Panc1 (cell line): ENCODE results near the gene MYRFL. TPM values are rescaled to one million over a fixed set of nuclear protein-coding genes. Genes with fewer than 3 reads are reported as not detected.

Experiments used
- ATAC-seq: fragments of 200-7000 bp; cut with Tn5 transposase; 2 replicates; pipeline ENCODE4 v1.9.1; 2020; ENCODE audit warnings: mild to moderate bottlenecking, moderate library complexity
- BruUV-seq: library from RNA; stranded (reverse); fragments of 400-500 nt; replicated peaks from 2 replicates; lab custom pipeline; 2021; lab: Mats Ljungman, UMichigan
- CTCF ChIA-PET: fragments of 300-600 bp; sonication (Branson Sonifier 250); formaldehyde crosslinking; loops from one replicate; lab custom pipeline; 2022; ENCODE audit warnings: antibody characterized with exemption; lab: Charles Lee
- POLR2A ChIA-PET: fragments of 300-600 bp; sonication (Branson Sonifier 250); formaldehyde crosslinking; loops from one replicate; lab custom pipeline; 2022; ENCODE audit warnings: antibody characterized with exemption; lab: Charles Lee
- DNase-seq: peaks from one replicate; pipeline ENCODE4 v3.0.0-alpha.2; 2010; ENCODE audit warnings: low read depth, low spot score
- H3K27ac ChIP-seq: 2 replicates; pipeline ENCODE4 v1.5.1; 2011; ENCODE audit warnings: mild to moderate bottlenecking, low read length, inconsistent platforms
- H3K27me3 ChIP-seq: fragments of 200-500 bp; sonication (Bioruptor generic); 2 replicates; pipeline ENCODE4 v1.6.0; 2014; ENCODE audit warnings: low read length, inconsistent platforms; ENCODE audit not compliant: control insufficient read depth, insufficient read depth
- H3K36me3 ChIP-seq: fragments of 200-500 bp; sonication (Bioruptor generic); 2 replicates; pipeline ENCODE4 v1.5.1; 2014; ENCODE audit warnings: inconsistent platforms, mild to moderate bottlenecking, low read length, moderate library complexity; ENCODE audit not compliant: control insufficient read depth, insufficient read depth
- H3K4me1 ChIP-seq: 2 replicates; pipeline ENCODE4 v1.5.1; 2011; ENCODE audit warnings: inconsistent platforms, mild to moderate bottlenecking, low read length, moderate library complexity; ENCODE audit not compliant: control insufficient read depth, insufficient read depth
- H3K4me3 ChIP-seq, 2 experiments: 2 replicates each; pipeline ENCODE4 v1.5.1; 2011 to 2012; ENCODE audit warnings: low read depth in 2 of 2, low read length in 2 of 2, mild to moderate bottlenecking in 2 of 2, inconsistent platforms in 1 of 2, moderate library complexity in 1 of 2
- H3K9me3 ChIP-seq: fragments of 200-500 bp; sonication (Bioruptor generic); 2 replicates; pipeline ENCODE4 v1.5.1; 2014; ENCODE audit warnings: low read depth, mild to moderate bottlenecking, inconsistent platforms, low read length, moderate library complexity; ENCODE audit not compliant: control insufficient read depth, insufficient read depth
- POLR2AphosphoS5 ChIP-seq: IDR thresholded peaks from 2 replicates; pipeline ENCODE4 v1.6.1; 2012; ENCODE audit warnings: mild to moderate bottlenecking, low read depth, low read length, moderate library complexity
- SIN3A ChIP-seq: IDR thresholded peaks from 2 replicates; pipeline ENCODE4 v1.6.1; 2012; ENCODE audit warnings: low read depth, mild to moderate bottlenecking, low read length, moderate library complexity, borderline replicate concordance; ENCODE audit not compliant: insufficient read depth
- TCF7L2 ChIP-seq: IDR thresholded peaks from 2 replicates; pipeline ENCODE4 v1.6.1; 2011; ENCODE audit warnings: mild to moderate bottlenecking, low read depth, low read length, inconsistent platforms
- in situ Hi-C: cut with HindIII; loops from 2 replicates; pipeline ENCODE4 v1.10.0; 2016; ENCODE audit warnings: low sequenced_read_pairs, low pct_unique_long_range_greater_than_20kb
- intact Hi-C: fragments of 100-400 bp; cut with micrococcal nuclease; formaldehyde crosslinking; loops from one replicate; pipeline ENCODE4 v1.10.0; 2022; ENCODE audit not compliant: unreplicated experiment
- total RNA-seq: library from RNA; stranded (reverse); gene quantifications from one replicate; pipeline ENCODE4 v1.2.1, GENCODE V29; 2021; ENCODE audit not compliant: unreplicated experiment
- TF ChIP-seq, protein P1 (sequence below), 2 experiments: IDR thresholded peaks; 2 replicates each; pipeline ENCODE4 v1.6.1; 2011 to 2012; ENCODE audit warnings: low read depth in 2 of 2, control low read depth in 1 of 2, low read length in 1 of 2, mild to moderate bottlenecking in 1 of 2, moderate library complexity in 1 of 2; ENCODE audit not compliant: insufficient read depth in 1 of 2
- TF ChIP-seq, protein P2 (sequence below): fragments of 450-650 bp; IDR thresholded peaks from 2 replicates; pipeline ENCODE4 v1.5.1; 2017; ENCODE audit warnings: mild to moderate bottlenecking

Gene MYRFL
- total RNA-seq, 1 experiment from 2014 or later = not detected

GRCh38 chr12:69988481-69989321 lies 163.7 kb downstream of the MYRFL start:
- in situ Hi-C loops = no loop called here
- Histone ChIP-seq H3K27me3 (no peaks in the 10 kb centered on the region), H3K27ac (no peak overlapping the region), H3K9me3 (no peaks in the 10 kb centered on the region), H3K4me3 (no peak overlapping the region), H3K36me3 (no peaks in the 10 kb centered on the region), H3K4me1 (no peaks in the 10 kb centered on the region)
- DNase-seq (no peak), ATAC-seq (no peak)
- intact Hi-C loops = no loop called here
- ChIA-PET POLR2A (no interaction called here), CTCF (no interaction called here)
- TF ChIP-seq, protein P1, sequence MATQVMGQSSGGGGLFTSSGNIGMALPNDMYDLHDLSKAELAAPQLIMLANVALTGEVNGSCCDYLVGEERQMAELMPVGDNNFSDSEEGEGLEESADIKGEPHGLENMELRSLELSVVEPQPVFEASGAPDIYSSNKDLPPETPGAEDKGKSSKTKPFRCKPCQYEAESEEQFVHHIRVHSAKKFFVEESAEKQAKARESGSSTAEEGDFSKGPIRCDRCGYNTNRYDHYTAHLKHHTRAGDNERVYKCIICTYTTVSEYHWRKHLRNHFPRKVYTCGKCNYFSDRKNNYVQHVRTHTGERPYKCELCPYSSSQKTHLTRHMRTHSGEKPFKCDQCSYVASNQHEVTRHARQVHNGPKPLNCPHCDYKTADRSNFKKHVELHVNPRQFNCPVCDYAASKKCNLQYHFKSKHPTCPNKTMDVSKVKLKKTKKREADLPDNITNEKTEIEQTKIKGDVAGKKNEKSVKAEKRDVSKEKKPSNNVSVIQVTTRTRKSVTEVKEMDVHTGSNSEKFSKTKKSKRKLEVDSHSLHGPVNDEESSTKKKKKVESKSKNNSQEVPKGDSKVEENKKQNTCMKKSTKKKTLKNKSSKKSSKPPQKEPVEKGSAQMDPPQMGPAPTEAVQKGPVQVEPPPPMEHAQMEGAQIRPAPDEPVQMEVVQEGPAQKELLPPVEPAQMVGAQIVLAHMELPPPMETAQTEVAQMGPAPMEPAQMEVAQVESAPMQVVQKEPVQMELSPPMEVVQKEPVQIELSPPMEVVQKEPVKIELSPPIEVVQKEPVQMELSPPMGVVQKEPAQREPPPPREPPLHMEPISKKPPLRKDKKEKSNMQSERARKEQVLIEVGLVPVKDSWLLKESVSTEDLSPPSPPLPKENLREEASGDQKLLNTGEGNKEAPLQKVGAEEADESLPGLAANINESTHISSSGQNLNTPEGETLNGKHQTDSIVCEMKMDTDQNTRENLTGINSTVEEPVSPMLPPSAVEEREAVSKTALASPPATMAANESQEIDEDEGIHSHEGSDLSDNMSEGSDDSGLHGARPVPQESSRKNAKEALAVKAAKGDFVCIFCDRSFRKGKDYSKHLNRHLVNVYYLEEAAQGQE (IDR thresholded peaks at IDR 0.05; ENCODE audit: insufficient read depth in 1 of 2, low read depth in 2 of 2, low read length in 1 of 2) = no peak
- TF ChIP-seq POLR2AphosphoS5 = no peak
- TF ChIP-seq, protein P2, sequence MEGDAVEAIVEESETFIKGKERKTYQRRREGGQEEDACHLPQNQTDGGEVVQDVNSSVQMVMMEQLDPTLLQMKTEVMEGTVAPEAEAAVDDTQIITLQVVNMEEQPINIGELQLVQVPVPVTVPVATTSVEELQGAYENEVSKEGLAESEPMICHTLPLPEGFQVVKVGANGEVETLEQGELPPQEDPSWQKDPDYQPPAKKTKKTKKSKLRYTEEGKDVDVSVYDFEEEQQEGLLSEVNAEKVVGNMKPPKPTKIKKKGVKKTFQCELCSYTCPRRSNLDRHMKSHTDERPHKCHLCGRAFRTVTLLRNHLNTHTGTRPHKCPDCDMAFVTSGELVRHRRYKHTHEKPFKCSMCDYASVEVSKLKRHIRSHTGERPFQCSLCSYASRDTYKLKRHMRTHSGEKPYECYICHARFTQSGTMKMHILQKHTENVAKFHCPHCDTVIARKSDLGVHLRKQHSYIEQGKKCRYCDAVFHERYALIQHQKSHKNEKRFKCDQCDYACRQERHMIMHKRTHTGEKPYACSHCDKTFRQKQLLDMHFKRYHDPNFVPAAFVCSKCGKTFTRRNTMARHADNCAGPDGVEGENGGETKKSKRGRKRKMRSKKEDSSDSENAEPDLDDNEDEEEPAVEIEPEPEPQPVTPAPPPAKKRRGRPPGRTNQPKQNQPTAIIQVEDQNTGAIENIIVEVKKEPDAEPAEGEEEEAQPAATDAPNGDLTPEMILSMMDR = no peak
- TF ChIP-seq TCF7L2 = no peak
- TF ChIP-seq SIN3A = no peak
- no TSS peak for BruUV-seq

- intact Hi-C loops = no loop called here
- no TSS peak for BruUV-seq
- Histone ChIP-seq H3K9me3 (no peaks in the 10 kb centered on the region), H3K27ac (no peak overlapping the region), H3K36me3 (no peaks in the 10 kb centered on the region), H3K4me3 (no peak overlapping the region), H3K4me1 (no peaks in the 10 kb centered on the region), H3K27me3 (no peaks in the 10 kb centered on the region)
- ATAC-seq (no peak), DNase-seq (no peak)
- TF ChIP-seq POLR2AphosphoS5 (no peak), TCF7L2 (no peak), SIN3A (no peak)
- TF ChIP-seq, protein P1 (IDR thresholded peaks at IDR 0.05; ENCODE audit: insufficient read depth in 1 of 2, low read depth in 2 of 2, low read length in 1 of 2) = no peak
- TF ChIP-seq, protein P2 = no peak
- ChIA-PET POLR2A (no interaction called here), CTCF (no interaction called here)
- in situ Hi-C loops = no loop called here
Observed at GRCh38 chr12:69991690-69992288, 166.8 kb downstream of the MYRFL start.
